Measurements from ENCODE around the gene CFAP69. TPM values are rescaled to one million over a fixed set of nuclear protein-coding genes. Genes with fewer than 3 reads are reported as not detected.
A peak's percentile ranks its signal among the peaks of the same experiment; 100 is the strongest.

Gene CFAP69
- polyA plus RNA-seq, 1 donor = 8.1 TPM

- no peaks in the 10 kb centered on the region for H3K9me3 ChIP-seq (ENCODE audit: control insufficient read depth, low read depth, low read length)
- H3K27me3 ChIP-seq (ENCODE audit: control insufficient read depth, insufficient read depth, low read length) = no peaks in the 10 kb centered on the region
- no peak for DNase-seq
- peaks cover 2% of the 10 kb centered on the region for H3K4me1 ChIP-seq (ENCODE audit: control insufficient read depth, insufficient read depth, low read length)
- H3K27ac ChIP-seq (ENCODE audit: low read length) = no peak overlapping the region
- no peak overlapping the region for H3K4me3 ChIP-seq (ENCODE audit: low read length)
- H3K36me3 ChIP-seq (ENCODE audit: control insufficient read depth, insufficient read depth, low read length) = no peaks in the 10 kb centered on the region
- WGBS (ENCODE audit: insufficient coverage, low lambda C conversion rate) = no CpG with 5 or more reads among the region's 5 CpGs
Measured at GRCh38 chr7:90267263-90267858, 22.4 kb downstream of the CFAP69 start.

DNA sequence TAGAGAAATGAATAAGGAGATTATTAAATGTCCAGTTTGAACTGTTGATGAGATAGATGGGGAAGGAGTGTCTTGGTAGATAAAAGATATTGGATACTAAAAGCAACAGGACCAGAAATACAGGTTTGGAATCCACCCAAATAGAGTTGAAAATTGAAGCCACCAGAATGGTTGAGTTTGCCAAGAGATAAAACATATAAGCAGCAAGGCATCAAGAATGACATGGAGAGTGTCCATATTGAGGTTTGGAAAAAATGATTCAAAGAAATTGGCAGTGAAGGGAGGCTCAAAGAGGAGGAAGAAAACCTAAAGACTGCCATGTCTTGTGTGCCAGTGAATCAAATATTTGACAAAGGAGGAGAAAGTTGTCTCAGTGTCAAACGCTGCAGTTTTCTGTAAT, 24.2 kb downstream of the CFAP69 start:
- 67% methylated on average over 1 of the region's 1 CpG for WGBS (ENCODE audit: insufficient coverage, low lambda C conversion rate)
- Histone ChIP-seq H3K4me1 (ENCODE audit: control insufficient read depth, insufficient read depth, low read length) (peaks cover 2% of the 10 kb centered on the region), H3K9me3 (ENCODE audit: control insufficient read depth, low read depth, low read length) (no peaks in the 10 kb centered on the region), H3K27ac (ENCODE audit: low read length) (no peak overlapping the region), H3K27me3 (ENCODE audit: control insufficient read depth, insufficient read depth, low read length) (no peaks in the 10 kb centered on the region), H3K36me3 (ENCODE audit: control insufficient read depth, insufficient read depth, low read length) (no peaks in the 10 kb centered on the region), H3K4me3 (ENCODE audit: low read length) (no peak overlapping the region)
- DNase-seq = no peak

- Histone ChIP-seq H3K9me3 (ENCODE audit: control insufficient read depth, low read depth, low read length) (no peaks in the 10 kb centered on the region), H3K27ac (ENCODE audit: low read length) (no peak overlapping the region), H3K4me1 (ENCODE audit: control insufficient read depth, insufficient read depth, low read length) (peaks cover 2% of the 10 kb centered on the region), H3K4me3 (ENCODE audit: low read length) (no peak overlapping the region), H3K27me3 (ENCODE audit: control insufficient read depth, insufficient read depth, low read length) (no peaks in the 10 kb centered on the region), H3K36me3 (ENCODE audit: control insufficient read depth, insufficient read depth, low read length) (no peaks in the 10 kb centered on the region)
- 95% methylated on average over 2 of the region's 2 CpGs for WGBS (ENCODE audit: insufficient coverage, low lambda C conversion rate)
- no peak for DNase-seq
Measured at GRCh38 chr7:90270431-90271178, 25.6 kb downstream of the CFAP69 start.

DNA sequence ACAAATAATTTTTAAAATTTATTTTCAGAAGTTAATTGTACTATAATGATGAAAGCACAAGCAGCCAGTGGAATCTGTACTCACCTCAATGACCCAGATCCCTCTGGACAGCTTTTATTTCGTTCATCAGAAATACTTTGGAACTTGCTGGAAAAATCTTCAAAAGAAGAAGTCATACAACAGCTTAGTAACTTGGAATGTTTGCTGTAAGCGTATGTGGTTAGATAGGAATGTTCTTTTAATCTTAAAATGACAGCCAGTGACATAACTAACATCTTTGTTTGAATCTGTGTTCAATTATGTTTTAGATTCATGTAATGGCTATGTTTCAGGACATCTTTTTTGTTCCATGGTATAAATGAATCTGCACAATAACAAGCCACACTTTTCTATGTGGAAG, 26.8 kb downstream of the CFAP69 start:
- Histone ChIP-seq H3K4me1 (ENCODE audit: control insufficient read depth, insufficient read depth, low read length) (peaks cover 7% of the 10 kb centered on the region), H3K27ac (ENCODE audit: low read length) (no peak overlapping the region), H3K27me3 (ENCODE audit: control insufficient read depth, insufficient read depth, low read length) (no peaks in the 10 kb centered on the region), H3K9me3 (ENCODE audit: control insufficient read depth, low read depth, low read length) (no peaks in the 10 kb centered on the region), H3K4me3 (ENCODE audit: low read length) (no peak overlapping the region), H3K36me3 (ENCODE audit: control insufficient read depth, insufficient read depth, low read length) (no peaks in the 10 kb centered on the region)
- DNase-seq = no peak
- WGBS (ENCODE audit: insufficient coverage, low lambda C conversion rate) = 60% methylated on average over 1 of the region's 2 CpGs

- Histone ChIP-seq H3K27ac (ENCODE audit: low read length) (no peak overlapping the region), H3K4me1 (ENCODE audit: control insufficient read depth, insufficient read depth, low read length) (peaks cover 7% of the 10 kb centered on the region), H3K27me3 (ENCODE audit: control insufficient read depth, insufficient read depth, low read length) (no peaks in the 10 kb centered on the region), H3K36me3 (ENCODE audit: control insufficient read depth, insufficient read depth, low read length) (no peaks in the 10 kb centered on the region), H3K4me3 (ENCODE audit: low read length) (no peak overlapping the region), H3K9me3 (ENCODE audit: control insufficient read depth, low read depth, low read length) (no peaks in the 10 kb centered on the region)
- no peak for DNase-seq
- WGBS (ENCODE audit: insufficient coverage, low lambda C conversion rate) = 100% methylated on average over 2 of the region's 2 CpGs
Measured at GRCh38 chr7:90272242-90272641, 27.3 kb downstream of the CFAP69 start.

DNA sequence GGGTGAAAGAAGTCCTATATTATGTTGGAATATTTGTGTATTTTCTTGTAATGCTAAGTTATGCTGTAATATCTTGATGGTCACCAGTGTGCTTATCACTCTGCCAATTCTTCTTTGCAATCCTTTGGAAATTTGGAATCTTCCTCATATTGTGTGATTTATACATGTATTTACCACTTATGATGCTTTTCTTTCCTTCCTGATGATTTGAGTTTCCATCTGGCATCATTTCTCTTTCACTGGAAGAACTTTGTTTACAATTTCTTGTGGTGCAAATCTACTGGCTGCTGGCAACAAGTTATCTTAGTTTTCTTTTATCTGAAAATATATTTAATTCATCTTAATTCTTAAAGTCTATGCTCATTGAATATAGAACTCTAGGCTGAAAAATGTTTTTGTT, 29.2 kb downstream of the CFAP69 start:
- Histone ChIP-seq H3K4me3 (ENCODE audit: low read length) (no peak overlapping the region), H3K4me1 (ENCODE audit: control insufficient read depth, insufficient read depth, low read length) (peaks cover 15% of the 10 kb centered on the region), H3K27me3 (ENCODE audit: control insufficient read depth, insufficient read depth, low read length) (no peaks in the 10 kb centered on the region), H3K27ac (ENCODE audit: low read length) (no peak overlapping the region), H3K9me3 (ENCODE audit: control insufficient read depth, low read depth, low read length) (no peaks in the 10 kb centered on the region), H3K36me3 (ENCODE audit: control insufficient read depth, insufficient read depth, low read length) (no peaks in the 10 kb centered on the region)
- DNase-seq = no peak

GRCh38 chr7:90276033-90276728, 31.2 kb downstream of the CFAP69 start:
- Histone ChIP-seq H3K9me3 (ENCODE audit: control insufficient read depth, low read depth, low read length) (no peaks in the 10 kb centered on the region), H3K4me3 (ENCODE audit: low read length) (no peak overlapping the region), H3K36me3 (ENCODE audit: control insufficient read depth, insufficient read depth, low read length) (no peaks in the 10 kb centered on the region), H3K27ac (ENCODE audit: low read length) (peak overlapping the region; percentile 43), H3K4me1 (ENCODE audit: control insufficient read depth, insufficient read depth, low read length) (peaks cover 12% of the 10 kb centered on the region), H3K27me3 (ENCODE audit: control insufficient read depth, insufficient read depth, low read length) (no peaks in the 10 kb centered on the region)
- peak; percentile 56 to 65 for DNase-seq
- 70% methylated on average over 2 of the region's 5 CpGs for WGBS (ENCODE audit: insufficient coverage, low lambda C conversion rate)

GRCh38 chr7:90288154-90288553, 43.2 kb downstream of the CFAP69 start:
- no CpG with 5 or more reads among the region's 3 CpGs for WGBS (ENCODE audit: insufficient coverage, low lambda C conversion rate)
- H3K27ac ChIP-seq (ENCODE audit: low read length) = no peak overlapping the region
- no peaks in the 10 kb centered on the region for H3K4me1 ChIP-seq (ENCODE audit: control insufficient read depth, insufficient read depth, low read length)
- DNase-seq = no peak
- no peak overlapping the region for H3K4me3 ChIP-seq (ENCODE audit: low read length)
- H3K36me3 ChIP-seq (ENCODE audit: control insufficient read depth, insufficient read depth, low read length) = peaks cover 4% of the 10 kb centered on the region
- H3K9me3 ChIP-seq (ENCODE audit: control insufficient read depth, low read depth, low read length) = no peaks in the 10 kb centered on the region
- H3K27me3 ChIP-seq (ENCODE audit: control insufficient read depth, insufficient read depth, low read length) = no peaks in the 10 kb centered on the region

DNA sequence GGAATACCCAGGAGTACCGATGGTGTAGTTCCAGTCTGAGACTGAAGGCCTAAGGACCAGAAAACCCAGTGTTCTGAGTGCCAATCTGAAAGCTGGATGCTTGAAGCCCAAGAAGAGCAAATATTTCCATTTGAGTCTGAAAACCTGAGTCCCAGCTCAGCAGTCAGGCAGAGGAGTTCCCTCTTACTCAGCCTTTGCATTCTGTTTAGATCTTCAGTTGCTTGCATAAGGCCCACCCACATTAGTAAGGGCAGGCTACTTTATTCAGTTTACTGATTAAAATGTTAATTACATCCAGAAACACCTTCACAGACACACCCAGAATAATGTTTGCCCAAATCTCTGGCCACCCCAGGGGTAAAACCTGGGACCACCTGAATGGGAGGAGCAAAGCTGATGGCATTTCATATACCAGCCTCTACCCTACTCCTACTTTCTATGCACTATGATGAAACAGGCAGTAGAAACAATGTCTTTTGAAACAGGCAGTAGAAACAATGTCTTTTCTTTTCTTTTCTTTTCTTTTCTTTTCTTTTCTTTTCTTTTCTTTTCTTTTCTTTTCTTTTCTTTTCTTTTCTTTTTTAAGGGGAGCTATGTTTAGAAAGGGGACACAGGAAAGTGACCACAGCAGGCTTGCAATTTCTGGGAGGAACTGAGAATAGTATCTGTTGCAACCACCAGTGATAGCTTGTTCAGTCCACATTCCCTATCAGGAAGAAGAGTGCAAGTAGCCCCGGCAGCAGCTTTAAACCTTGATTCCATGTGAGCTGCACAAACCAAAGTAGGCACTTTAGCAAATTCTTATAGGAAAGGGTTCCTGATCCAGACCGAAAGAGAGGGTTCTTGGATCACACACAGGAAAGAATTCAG, 45.5 kb downstream of the CFAP69 start:
- DNase-seq = no peak
- H3K36me3 ChIP-seq (ENCODE audit: control insufficient read depth, insufficient read depth, low read length) = peaks cover 6% of the 10 kb centered on the region
- H3K27ac ChIP-seq (ENCODE audit: low read length) = no peak overlapping the region
- no peak overlapping the region for H3K4me3 ChIP-seq (ENCODE audit: low read length)
- H3K4me1 ChIP-seq (ENCODE audit: control insufficient read depth, insufficient read depth, low read length) = no peaks in the 10 kb centered on the region
- H3K27me3 ChIP-seq (ENCODE audit: control insufficient read depth, insufficient read depth, low read length) = no peaks in the 10 kb centered on the region
- H3K9me3 ChIP-seq (ENCODE audit: control insufficient read depth, low read depth, low read length) = no peaks in the 10 kb centered on the region
- WGBS (ENCODE audit: insufficient coverage, low lambda C conversion rate) = no CpG with 5 or more reads among the region's 3 CpGs
